HEK293 (cell line): ENCODE measurements around the gene STRN.

Experiments used
- CTCF ChIA-PET: fragments of 350-600 bp; formaldehyde crosslinking; extraction: SDS; loops from one replicate; lab custom pipeline; 2021; ENCODE audit warnings: antibody characterized with exemption; lab: Yijun Ruan, JAX
- POLR2A ChIA-PET: fragments of 300-600 bp; formaldehyde crosslinking; extraction: SDS; loops from one replicate; lab custom pipeline; 2020; ENCODE audit warnings: antibody characterized with exemption, inconsistent platforms; lab: Yijun Ruan, JAX
- H3K27ac ChIP-seq: fragments of 200-500 bp; sonication (Bioruptor generic); 2 replicates; pipeline ENCODE4 v1.5.1; 2014; ENCODE audit warnings: low read depth, low read length, control low read depth, inconsistent platforms; ENCODE audit errors: extremely low read depth
- H3K36me3 ChIP-seq, 2 experiments: fragments of 200-500 bp in 1 of 2; sonication (Bioruptor generic) in 1 of 2; 1 replicate in 1 of 2; 2 replicates in 1 of 2; pipeline ENCODE4 v1.5.1; 2014 to 2017; ENCODE audit warnings: inconsistent platforms in 2 of 2, low read length in 2 of 2; ENCODE audit not compliant: control insufficient read depth in 2 of 2, insufficient read depth in 1 of 2
- H3K4me1 ChIP-seq: fragments of 200-500 bp; sonication (Bioruptor generic); 2 replicates; pipeline ENCODE4 v1.5.1; 2014; ENCODE audit warnings: mild to moderate bottlenecking, low read length, inconsistent platforms; ENCODE audit not compliant: control insufficient read depth, insufficient read depth
- H3K4me3 ChIP-seq: 2 replicates; pipeline ENCODE4 v1.5.1; 2011; ENCODE audit warnings: low read depth, mild to moderate bottlenecking, control low read depth, low read length, moderate library complexity
- H3K9me3 ChIP-seq: fragments of 200-500 bp; sonication (Bioruptor generic); 2 replicates; pipeline ENCODE4 v1.5.1; 2014; ENCODE audit warnings: low read depth, low read length, inconsistent platforms; ENCODE audit not compliant: control insufficient read depth, insufficient read depth
- BCL11B ChIP-seq: fragments of 450-650 bp; formaldehyde crosslinking; IDR thresholded peaks from 2 replicates; pipeline ENCODE4 v1.5.1; 2016; ENCODE audit warnings: low read depth, missing biosample characterization, missing genetic modification characterization
- GLI4 ChIP-seq: fragments of 450-650 bp; formaldehyde crosslinking; IDR thresholded peaks from 2 replicates; pipeline ENCODE4 v1.5.1; 2016; ENCODE audit warnings: missing biosample characterization, missing genetic modification characterization
- PATZ1 ChIP-seq: fragments of 450-650 bp; formaldehyde crosslinking; IDR thresholded peaks from 2 replicates; pipeline ENCODE4 v1.5.1; 2016; ENCODE audit warnings: missing biosample characterization, missing genetic modification characterization
- PRDM10 ChIP-seq: fragments of 450-650 bp; formaldehyde crosslinking; IDR thresholded peaks from 2 replicates; pipeline ENCODE4 v1.5.1; 2016; ENCODE audit warnings: missing biosample characterization, missing genetic modification characterization
- SCRT2 ChIP-seq: fragments of 450-650 bp; formaldehyde crosslinking; IDR thresholded peaks from 2 replicates; pipeline ENCODE4 v1.5.1; 2016; ENCODE audit warnings: missing biosample characterization, missing genetic modification characterization
- ZBTB44 ChIP-seq: fragments of 450-650 bp; IDR thresholded peaks from 2 replicates; pipeline ENCODE4 v1.5.1; 2018; ENCODE audit warnings: missing biosample characterization, mild to moderate bottlenecking, missing genetic modification characterization
- ZBTB49 ChIP-seq: fragments of 450-650 bp; formaldehyde crosslinking; IDR thresholded peaks from 2 replicates; pipeline ENCODE4 v1.5.1; 2016; ENCODE audit warnings: missing biosample characterization, missing genetic modification characterization, low read depth
- ZNF148 ChIP-seq: fragments of 450-650 bp; formaldehyde crosslinking; IDR thresholded peaks from 2 replicates; pipeline ENCODE4 v1.5.0; 2017; ENCODE audit warnings: missing biosample characterization, missing genetic modification characterization, borderline replicate concordance
- ZNF16 ChIP-seq: fragments of 450-650 bp; formaldehyde crosslinking; IDR thresholded peaks from 2 replicates; pipeline ENCODE4 v1.5.1; 2016; ENCODE audit warnings: low read depth, missing biosample characterization, missing genetic modification characterization
- ZNF223 ChIP-seq: fragments of 450-650 bp; formaldehyde crosslinking; IDR thresholded peaks from 2 replicates; pipeline ENCODE4 v1.5.1; 2016; ENCODE audit warnings: missing biosample characterization, missing genetic modification characterization
- ZNF311 ChIP-seq: fragments of 450-650 bp; formaldehyde crosslinking; IDR thresholded peaks from 2 replicates; pipeline ENCODE4 v1.5.1; 2017; ENCODE audit warnings: missing biosample characterization, missing genetic modification characterization, borderline replicate concordance
- ZNF518A ChIP-seq: fragments of 450-650 bp; formaldehyde crosslinking; conservative IDR thresholded peaks from 2 replicates; pipeline ENCODE4 v1.5.1; 2016; ENCODE audit warnings: low read depth, missing biosample characterization, missing genetic modification characterization
- ZNF529 ChIP-seq: fragments of 450-650 bp; formaldehyde crosslinking; IDR thresholded peaks from 2 replicates; pipeline ENCODE4 v1.5.1; 2017; ENCODE audit warnings: missing genetic modification characterization, missing biosample characterization; ENCODE audit not compliant: insufficient replicate concordance
- ZNF645 ChIP-seq: fragments of 450-650 bp; formaldehyde crosslinking; IDR thresholded peaks from 2 replicates; pipeline ENCODE4; 2016; ENCODE audit warnings: missing biosample characterization, missing genetic modification characterization
- ZNF664 ChIP-seq: fragments of 450-650 bp; formaldehyde crosslinking; IDR thresholded peaks from 2 replicates; pipeline ENCODE4 v1.5.1; 2016; ENCODE audit warnings: missing biosample characterization, missing genetic modification characterization
- ZXDB ChIP-seq: fragments of 450-650 bp; formaldehyde crosslinking; IDR thresholded peaks from 2 replicates; pipeline ENCODE4 v1.5.1; 2016; ENCODE audit warnings: missing biosample characterization, missing genetic modification characterization

STRN gene

GRCh38 chr2:36966370-36967235, at the start of gene STRN:
Gene STRN, minus strand, starts transcription at chr2:36966536. Its CDS starts 73 bp downstream, at chr2:36966463.
- no peaks in the 10 kb centered on the region for H3K9me3 ChIP-seq
- POLR2A ChIA-PET, result interaction anchor here (0.5 to 2.0 kb wide), 9 partner anchors 9 to 301 kb away, joined by 3 to 8 read pairs (median 4); partner anchors contain the start of genes GPATCH11 and HEATR5B
- CTCF ChIA-PET, result interaction anchor here (0.9 to 1.7 kb wide), 2 partner anchors 8 to 14 kb away, joined by 3 to 6 read pairs; no protein-coding TSS in a partner anchor
- peak within 1 kb of the TSS; percentile 86 for H3K4me3 ChIP-seq
- peaks cover 11% of the 10 kb centered on the region for H3K4me1 ChIP-seq
- peak within 1 kb of the TSS; percentile 95 for H3K27ac ChIP-seq
- H3K36me3 ChIP-seq, result no peaks in the 10 kb centered on the region
- TF ChIP-seq ZBTB44 (tag by site-specific recombination), result no peak
- no peak for TF ChIP-seq ZBTB49 (tag by site-specific recombination)
- TF ChIP-seq ZNF148, result no peak
- TF ChIP-seq ZNF311, result no peak
- 0 out of 2 replicates have a peak, but pooled peaks have one; percentile 23 for TF ChIP-seq GLI4
- TF ChIP-seq ZNF645 (tag by site-specific recombination), result no peak
- no peak for TF ChIP-seq BCL11B (tag by site-specific recombination)
- peak; percentile 99 for TF ChIP-seq SCRT2
- TF ChIP-seq ZNF664 (tag by site-specific recombination), result no peak
- TF ChIP-seq ZNF529 (tag by site-specific recombination), result no peak
- no peak for TF ChIP-seq ZNF518A (tag by site-specific recombination)
- TF ChIP-seq ZNF223, result no peak
- no peak for TF ChIP-seq PRDM10 (tag by site-specific recombination)
- TF ChIP-seq ZXDB (tag by site-specific recombination), result peak; percentile 61
- TF ChIP-seq ZNF16, result no peak
- peak; percentile 52 for TF ChIP-seq PATZ1 (tag by site-specific recombination)
